ENCODE data around the gene CAPN1. TPM values are rescaled to one million over a fixed set of nuclear protein-coding genes. Genes with fewer than 3 reads are reported as not detected.

CAPN1 gene
- total RNA-seq: 243 and 266 TPM in 2 replicates

DNA sequence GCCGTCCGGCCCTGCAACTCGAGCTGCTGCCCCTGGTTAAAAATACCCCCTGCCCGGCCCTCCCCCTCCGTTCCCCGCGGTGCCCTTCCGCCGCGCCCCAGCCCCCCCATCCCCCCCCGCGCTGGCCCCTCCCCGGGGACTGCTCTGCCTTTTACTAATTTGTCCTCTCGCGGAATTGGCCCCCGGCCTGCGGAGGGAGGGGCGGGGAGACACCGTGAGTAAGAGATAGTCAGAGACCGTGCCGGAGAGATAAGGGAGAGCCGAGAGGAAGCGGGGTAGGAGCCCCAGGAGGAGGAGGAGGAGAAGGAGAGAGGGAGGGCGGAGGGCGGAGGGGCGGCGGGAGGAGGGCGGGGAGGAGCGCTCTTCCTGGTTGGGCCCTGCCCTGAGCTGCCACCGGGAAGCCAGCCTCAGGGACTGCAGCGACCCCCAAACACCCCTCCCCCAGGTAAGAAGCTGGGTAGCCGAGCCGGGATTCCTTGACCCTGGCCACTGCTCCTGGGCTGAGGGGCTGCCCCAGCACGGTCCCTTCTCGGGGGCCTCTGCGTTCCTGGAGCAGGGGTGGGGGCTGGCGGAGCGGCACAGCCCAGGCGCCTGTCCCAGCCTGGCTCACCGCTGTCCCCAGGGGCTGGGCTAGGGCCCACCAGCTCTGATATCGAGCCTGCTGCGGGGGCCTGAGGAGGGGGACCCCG, at the start of gene CAPN1:
Gene CAPN1 (plus strand): TSS at position 360 of the 689 bp plus-strand sequence. CDS start 774 bp downstream, outside the sequence.

DNA sequence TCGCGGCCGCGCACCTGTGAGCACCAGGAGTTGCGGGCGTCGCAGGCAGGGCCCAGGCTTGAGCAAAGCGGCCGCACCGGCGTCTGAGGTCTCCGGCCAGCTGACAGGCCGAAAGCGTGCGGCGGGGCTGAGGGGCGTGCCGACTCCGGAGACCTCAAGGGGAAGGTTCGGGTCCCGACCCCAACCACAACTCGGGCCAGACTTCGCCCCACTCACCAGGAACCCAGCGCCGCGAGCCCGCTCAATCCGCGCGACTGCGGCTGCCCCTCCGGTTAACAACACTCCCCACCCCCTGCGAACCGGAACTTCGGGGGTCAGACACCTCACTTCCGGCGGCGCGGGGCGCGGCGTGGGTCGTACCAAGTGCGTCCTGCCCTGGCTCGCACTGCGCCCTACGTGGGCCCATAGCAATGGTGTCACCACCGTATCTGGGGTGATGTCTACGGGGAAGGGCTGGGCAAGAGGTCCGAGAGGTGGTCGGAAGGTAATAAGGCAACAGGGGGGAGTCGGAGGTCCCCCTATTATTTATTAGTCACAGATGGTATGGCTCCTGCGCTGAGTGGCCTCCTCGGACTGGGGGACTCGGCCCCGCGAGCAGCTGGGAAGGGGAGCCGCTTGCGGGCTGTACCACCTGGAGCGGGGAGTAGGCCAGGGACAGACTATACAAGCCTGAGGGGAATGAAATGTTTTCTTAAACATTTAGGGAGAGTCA, 47.3 kb upstream of the CAPN1 start, which contains the start of gene SYVN1:
Gene SYVN1 (minus strand): TSS at position 280 of the 712 bp plus-strand sequence. CDS start 918 bp downstream, outside the sequence.

DNA sequence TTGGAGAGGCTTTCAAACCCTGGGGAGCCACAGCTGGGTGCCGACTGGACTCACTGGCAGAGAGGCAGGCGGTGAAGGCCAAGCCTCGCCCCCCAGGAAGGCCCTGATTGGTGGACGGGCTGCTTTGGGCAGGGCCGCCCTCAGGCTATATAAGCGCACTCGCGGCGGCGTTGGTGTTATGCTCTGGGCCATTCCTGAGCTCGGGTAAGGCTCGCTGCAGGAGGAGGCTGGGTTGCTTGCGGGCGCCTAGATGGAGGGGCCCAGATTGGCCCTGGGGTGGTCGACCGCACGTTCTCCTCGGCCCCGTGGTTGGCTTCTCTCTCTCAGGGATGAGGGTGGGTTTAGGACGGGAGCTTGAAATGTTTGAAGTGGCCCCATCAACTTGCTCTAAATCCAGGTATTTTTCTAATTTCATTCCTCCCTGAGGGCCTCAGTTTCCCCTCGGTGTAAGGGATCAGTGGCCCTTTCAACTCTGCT, 11.6 kb upstream of the CAPN1 start, which contains the start of gene SPDYC:
Gene SPDYC (plus strand): TSS at position 176 of the 477 bp plus-strand sequence. CDS start 1,125 bp downstream, outside the sequence.

Other genes with a start within 250 kb of the CAPN1 start
- gene GPHA2, start 246.0 kb upstream of the CAPN1 start, total RNA-seq: not detected in 2 replicates
- not detected in 2 replicates for gene MAJIN, start 209.8 kb upstream of the CAPN1 start, total RNA-seq
- 4.4 and 7.9 TPM in 2 replicates for gene BATF2, start 185.0 kb upstream of the CAPN1 start, total RNA-seq
- gene ARL2, start 167.8 kb upstream of the CAPN1 start, total RNA-seq: 167 and 184 TPM in 2 replicates
- 17.1 and 17.3 TPM in 2 replicates for gene SNX15, start 154.5 kb upstream of the CAPN1 start, total RNA-seq
- 28.0 and 37.5 TPM in 2 replicates for gene SAC3D1, start 140.7 kb upstream of the CAPN1 start, total RNA-seq
- gene NAALADL1, start 123.4 kb upstream of the CAPN1 start, total RNA-seq: 6.2 and 18.9 TPM in 2 replicates
- 20.7 and 21.8 TPM in 2 replicates for gene CDCA5, start 97.9 kb upstream of the CAPN1 start, total RNA-seq
- gene ZFPL1, start 97.7 kb upstream of the CAPN1 start, total RNA-seq: 49.2 and 62.0 TPM in 2 replicates
- gene VPS51, start 85.7 kb upstream of the CAPN1 start, total RNA-seq: 259 and 334 TPM in 2 replicates
- 8.5 and 17.0 TPM in 2 replicates for gene TM7SF2, start 70.1 kb upstream of the CAPN1 start, total RNA-seq
- gene ZNHIT2, start 64.2 kb upstream of the CAPN1 start, total RNA-seq: 12.4 and 15.7 TPM in 2 replicates
- gene FAU, start 59.8 kb upstream of the CAPN1 start, total RNA-seq: 504 and 675 TPM in 2 replicates
- 64.6 and 81.9 TPM in 2 replicates for gene MRPL49, start 59.6 kb upstream of the CAPN1 start, total RNA-seq
- gene SYVN1, start 47.4 kb upstream of the CAPN1 start, total RNA-seq: 14.9 and 17.2 TPM in 2 replicates
- gene SPDYC, start 11.7 kb upstream of the CAPN1 start, total RNA-seq: not detected in 2 replicates
- gene POLA2, start 80.0 kb downstream of the CAPN1 start, total RNA-seq: 11.4 and 19.0 TPM in 2 replicates
- gene CDC42EP2, start 132.9 kb downstream of the CAPN1 start, total RNA-seq: 38.5 and 40.8 TPM in 2 replicates
- 37.3 and 38.1 TPM in 2 replicates for gene DPF2, start 151.9 kb downstream of the CAPN1 start, total RNA-seq
- 0.30 TPM in 1 of 2 replicates, not detected in the other for gene TIGD3, start 172.8 kb downstream of the CAPN1 start, total RNA-seq
- gene SLC25A45, start 200.7 kb downstream of the CAPN1 start, total RNA-seq: 1.1 and 1.5 TPM in 2 replicates
- gene FRMD8, start 204.7 kb downstream of the CAPN1 start, total RNA-seq: 59.5 and 60.4 TPM in 2 replicates
- 12.7 and 14.7 TPM in 2 replicates for gene NEAT1, start 240.9 kb downstream of the CAPN1 start, total RNA-seq

Measured in mammary microvascular endothelial cell (primary cell).